ENCODE data around the gene RUFY1. TPM values are rescaled to one million over a fixed set of nuclear protein-coding genes. Genes with fewer than 3 reads are reported as not detected.

RUFY1 gene
- total RNA-seq, 2 experiments from 2014 or later: 22.5 to 24.7 TPM

- DNase-seq (no peak), ATAC-seq (no peak)
Measured at GRCh38 chr5:179612577-179613459, 62.5 kb downstream of the RUFY1 start.

GRCh38 chr5:179613460-179614071 is 63.2 kb downstream of the RUFY1 start:
- Mint-ChIP-seq H3K27me3 (no peaks in the 10 kb centered on the region), H3K4me1 (ENCODE audit: low read depth) (peaks cover 67% of the 10 kb centered on the region), H3K9me3 (no peaks in the 10 kb centered on the region), H3K4me3 (no peak overlapping the region), H3K36me3 (ENCODE audit: low read depth) (peaks cover 79% of the 10 kb centered on the region), H3K27ac (peak overlapping the region; percentile 31)
- ChIA-PET CTCF (interaction anchor here (2.8 kb wide), 1 partner anchor 8 kb away, joined by 10 read pairs; no protein-coding TSS in a partner anchor), POLR2A (interaction anchor here (0.6 to 2.4 kb wide), 8 partner anchors 15 to 123 kb away, joined by 3 to 8 read pairs (median 4); no protein-coding TSS in a partner anchor)
- TF ChIP-seq CTCF (IDR thresholded peaks at IDR 0.05): no peak
- DNase-seq: peak; percentile 30
- intact Hi-C loops (cut with micrococcal nuclease): no loop called here
- peak; percentile 12 for ATAC-seq

More at GRCh38 chr5:179612577-179613459, 62.5 kb downstream of the RUFY1 start:
- H3K36me3 Mint-ChIP-seq (ENCODE audit: low read depth): peaks cover 76% of the 10 kb centered on the region
- no peaks in the 10 kb centered on the region for H3K27me3 Mint-ChIP-seq
- TF ChIP-seq CTCF (IDR thresholded peaks at IDR 0.05): no peak
- ChIA-PET POLR2A (interaction anchor here (0.6 to 2.4 kb wide), 10 partner anchors 15 to 123 kb away, joined by 3 to 8 read pairs (median 4); partner anchors contain the start of gene CBY3), CTCF (interaction anchor here (2.8 kb wide), 1 partner anchor 9 kb away, joined by 10 read pairs; no protein-coding TSS in a partner anchor)
- no peaks in the 10 kb centered on the region for H3K9me3 Mint-ChIP-seq
- intact Hi-C loops (cut with micrococcal nuclease): no loop called here
- H3K4me3 Mint-ChIP-seq: no peak overlapping the region
- H3K27ac Mint-ChIP-seq: peak overlapping the region; percentile 56
- peaks cover 71% of the 10 kb centered on the region for H3K4me1 Mint-ChIP-seq (ENCODE audit: low read depth)

- no peak overlapping the region for H3K4me3 Mint-ChIP-seq
Measured at GRCh38 chr5:179614745-179615144, 64.4 kb downstream of the RUFY1 start.

GRCh38 chr5:179615203-179615602 is 64.8 kb downstream of the RUFY1 start:
- ATAC-seq (no peak), DNase-seq (no peak)
- Mint-ChIP-seq H3K4me3 (no peak overlapping the region), H3K9me3 (no peaks in the 10 kb centered on the region), H3K27ac (no peak overlapping the region), H3K36me3 (ENCODE audit: low read depth) (peaks cover 83% of the 10 kb centered on the region), H3K27me3 (no peaks in the 10 kb centered on the region), H3K4me1 (ENCODE audit: low read depth) (peaks cover 61% of the 10 kb centered on the region)
- TF ChIP-seq CTCF (IDR thresholded peaks at IDR 0.05): no peak
- intact Hi-C loops (cut with micrococcal nuclease): no loop called here
- ChIA-PET CTCF (interaction anchor here (1.1 kb wide), 1 partner anchor 9 kb away, joined by 3 read pairs; the partner anchor contains the start of gene HNRNPH1), POLR2A (interaction anchor here (0.8 to 1.2 kb wide), 2 partner anchors 66 to 202 kb away, joined by 3 to 4 read pairs; partner anchors contain the start of gene CBY3)

More at GRCh38 chr5:179614745-179615144, 64.4 kb downstream of the RUFY1 start:
- ATAC-seq (no peak), DNase-seq (no peak)
- Mint-ChIP-seq H3K9me3 (no peaks in the 10 kb centered on the region), H3K4me1 (ENCODE audit: low read depth) (peaks cover 63% of the 10 kb centered on the region), H3K27ac (peak overlapping the region; percentile 55), H3K27me3 (no peaks in the 10 kb centered on the region), H3K36me3 (ENCODE audit: low read depth) (peaks cover 83% of the 10 kb centered on the region)
- intact Hi-C loops (cut with micrococcal nuclease): no loop called here
- POLR2A ChIA-PET: interaction anchor here (0.8 to 2.4 kb wide), 4 partner anchors 16 to 202 kb away, joined by 3 to 8 read pairs (median 4); partner anchors contain the start of gene CBY3
- TF ChIP-seq CTCF (IDR thresholded peaks at IDR 0.05): no peak
- CTCF ChIA-PET: interaction anchor here (1.1 kb wide), 1 partner anchor 9 kb away, joined by 3 read pairs; the partner anchor contains the start of gene HNRNPH1

Measured in activated CD8-positive, alpha-beta T cell treated with anti-CD3 and anti-CD28 coated beads for 36 hours (primary cell).